Hematopoietic multipotent progenitor cell treated with erythropoietin and hydrocortisone succinate and interleukin-3 and kit ligand, for 6 days (in vitro differentiated cells): ENCODE results near the gene SH2D7.

ENCODE experiments used
- DNase-seq: peaks from one replicate; pipeline ENCODE4 v3.0.0-alpha.2; 2015

Gene SH2D7

DNA sequence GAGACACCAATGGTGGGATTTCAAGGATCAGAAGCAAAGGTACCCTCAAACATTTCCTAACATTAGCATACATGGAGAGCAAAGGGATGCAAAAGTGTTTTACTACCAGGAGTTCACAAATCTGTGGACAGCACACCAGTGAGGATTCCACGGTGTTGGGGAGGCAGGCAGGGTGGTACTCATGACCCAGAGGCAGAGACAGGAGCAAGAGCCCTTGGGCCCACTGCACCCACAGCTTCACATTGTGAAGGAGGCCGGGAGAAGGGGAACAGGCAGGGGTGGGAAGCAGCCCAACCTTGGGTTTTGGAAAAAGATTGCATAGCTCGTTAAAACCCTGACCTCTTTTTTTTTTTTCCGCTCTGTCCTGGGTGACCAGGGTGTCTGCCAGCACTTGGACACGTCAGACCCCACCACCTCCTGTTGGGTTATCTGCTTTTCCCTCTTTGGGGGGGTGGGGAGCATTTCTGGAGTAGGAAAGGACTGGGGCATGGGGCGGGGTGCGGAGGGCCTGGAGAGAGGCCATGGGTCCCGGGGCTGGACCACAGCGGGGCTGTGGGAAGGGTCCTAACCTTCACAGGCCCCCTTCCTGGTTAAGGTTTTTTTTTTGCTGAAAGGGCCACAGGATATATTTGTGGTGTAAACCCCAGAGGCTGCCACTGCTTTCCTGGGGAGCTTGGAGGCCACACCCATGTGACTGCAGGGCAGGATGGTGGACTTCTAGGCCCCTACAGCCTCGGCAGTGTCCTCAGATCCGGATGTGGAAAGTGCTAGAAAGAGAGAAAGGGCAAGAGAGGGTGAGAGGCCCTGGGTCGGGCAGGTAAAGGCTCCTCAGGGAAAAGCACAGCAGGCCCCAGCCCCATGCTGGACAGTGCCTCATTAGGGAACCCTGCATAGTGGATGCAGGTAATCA, 12.5 kb downstream of the SH2D7 start:
- no peak for DNase-seq

DNA sequence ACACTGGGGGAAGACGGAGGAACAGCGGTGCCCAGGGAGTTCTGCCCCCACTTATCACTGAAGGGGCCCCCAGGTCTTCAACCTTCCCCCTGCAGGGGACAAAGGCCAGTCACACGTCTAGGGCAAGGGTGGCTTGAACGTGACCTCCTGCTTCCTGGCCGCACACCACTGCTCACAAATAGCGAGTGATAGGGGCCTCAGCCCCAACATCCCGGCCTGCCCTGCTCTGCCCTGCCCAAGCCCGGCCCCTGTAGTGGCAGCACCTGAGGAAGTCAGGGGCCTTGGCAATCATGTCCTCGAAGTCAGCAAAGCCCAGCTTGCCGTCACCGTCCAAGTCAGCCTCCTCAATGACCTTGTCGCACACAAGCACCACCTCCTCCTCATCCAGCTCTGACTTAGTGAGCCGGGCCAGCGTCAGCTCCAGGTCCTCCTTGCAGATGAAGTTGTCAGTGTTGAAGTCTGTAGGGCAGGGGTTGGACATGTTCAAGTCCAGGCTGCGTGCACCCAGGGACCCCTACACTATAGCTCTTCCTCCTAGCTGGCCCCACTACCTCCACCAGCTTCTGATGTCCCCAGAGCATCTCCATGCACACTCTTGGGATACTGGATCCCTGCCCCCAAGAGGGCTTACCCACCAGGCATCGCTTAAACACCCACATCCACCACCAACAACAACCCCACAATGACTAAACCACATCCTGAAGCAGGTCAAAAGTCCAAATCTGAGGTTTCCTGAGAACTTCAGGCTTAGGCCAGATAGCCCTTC, 13.3 kb downstream of the SH2D7 start:
- DNase-seq: no peak

DNA sequence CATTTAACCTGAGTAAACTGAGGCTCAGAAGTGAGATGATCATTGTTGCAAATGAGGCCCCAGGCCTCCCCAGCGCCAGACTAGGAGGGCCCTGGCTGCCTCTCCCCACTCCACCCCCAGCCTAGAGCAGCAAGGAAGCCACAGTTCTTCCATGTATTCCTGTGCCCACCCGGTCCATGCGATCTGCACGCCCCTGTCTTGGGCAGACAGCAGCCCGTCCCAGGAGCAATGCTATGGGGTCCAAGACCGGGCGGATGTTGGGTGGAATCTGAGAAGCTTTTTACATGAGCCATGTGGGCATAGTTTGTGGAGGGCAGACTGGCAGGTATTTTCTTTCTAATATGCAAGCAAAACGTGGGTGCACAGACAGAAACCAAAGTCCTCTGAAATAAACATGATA, 15.1 kb downstream of the SH2D7 start:
- DNase-seq: no peak

DNA sequence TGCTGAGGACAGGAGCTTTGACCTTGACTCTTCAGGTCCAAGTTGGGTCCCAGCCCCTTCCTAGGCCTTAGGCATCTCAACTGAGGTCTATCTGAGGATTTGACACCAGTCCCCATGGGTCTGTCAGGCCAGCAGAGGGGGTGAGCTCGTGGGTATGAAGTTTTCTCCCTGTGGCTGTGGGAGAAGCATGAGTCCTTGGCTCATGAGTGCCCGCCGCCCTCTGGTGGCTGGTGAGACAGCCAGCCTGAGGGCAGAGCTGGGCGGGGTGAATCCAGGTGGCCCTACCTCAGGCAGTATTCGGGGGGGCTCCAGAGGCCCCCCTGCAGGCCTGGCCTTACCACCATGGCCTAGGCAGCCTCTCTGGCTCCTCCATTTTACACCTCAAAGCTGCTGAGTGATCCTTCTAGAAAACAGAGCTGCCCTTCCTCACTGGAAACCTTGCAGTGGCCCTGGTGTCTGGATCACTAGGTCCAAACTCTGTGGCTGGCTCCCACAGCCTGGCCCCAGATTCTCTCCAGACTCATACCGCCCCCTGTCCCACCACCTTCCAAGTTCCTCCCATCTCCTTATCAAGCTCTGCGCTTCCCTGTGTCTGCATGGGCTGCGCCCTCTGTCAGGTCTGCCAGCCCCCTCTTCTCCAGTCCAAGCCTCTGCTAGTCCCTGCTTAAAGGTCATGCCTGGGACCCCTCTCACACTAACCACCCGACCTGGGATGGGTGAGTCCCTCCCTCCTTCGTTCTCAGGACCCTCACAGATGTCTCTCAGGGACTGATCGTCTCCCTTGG, 16.1 kb downstream of the SH2D7 start:
- DNase-seq: peak; percentile 95

DNA sequence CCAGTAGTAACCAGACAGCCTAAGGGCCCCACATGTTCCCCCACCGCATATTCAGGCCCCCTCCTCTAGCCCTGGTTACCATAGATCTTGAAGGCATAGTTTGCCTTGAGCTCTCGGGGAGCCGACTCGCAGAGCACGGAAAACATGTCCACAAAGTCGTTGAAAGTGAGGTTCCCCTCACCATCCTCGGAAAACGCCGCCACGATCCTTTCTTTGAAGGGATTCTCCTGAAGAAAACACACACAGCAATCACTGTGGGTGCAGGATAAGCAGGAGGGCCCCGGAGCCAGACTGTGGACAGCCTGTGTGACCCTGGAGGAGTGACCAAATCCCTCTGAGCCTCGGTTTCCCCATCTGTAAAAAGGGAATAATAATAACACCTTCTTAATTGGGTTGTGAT, 16.8 kb downstream of the SH2D7 start:
- DNase-seq: no peak

DNA sequence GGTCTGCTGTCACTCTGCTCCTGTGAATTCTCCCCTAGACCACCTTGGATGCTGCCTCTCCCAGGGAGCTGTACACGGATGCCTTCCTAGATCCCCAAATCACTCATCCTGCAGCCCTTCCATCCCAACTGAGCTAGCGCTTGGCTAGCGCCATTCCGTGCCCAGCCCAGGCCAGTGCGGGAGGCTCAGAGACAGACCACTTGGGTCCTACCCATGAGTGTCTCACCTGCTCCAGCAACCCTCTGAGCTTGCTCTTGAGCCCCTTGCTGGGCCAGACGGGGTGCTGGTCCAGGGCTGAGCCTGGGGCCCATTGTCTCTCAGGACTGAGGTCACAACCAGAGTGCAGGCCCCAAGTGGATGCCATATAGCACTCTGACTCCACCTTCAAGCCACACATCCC, 17.7 kb downstream of the SH2D7 start:
- DNase-seq: no peak

DNA sequence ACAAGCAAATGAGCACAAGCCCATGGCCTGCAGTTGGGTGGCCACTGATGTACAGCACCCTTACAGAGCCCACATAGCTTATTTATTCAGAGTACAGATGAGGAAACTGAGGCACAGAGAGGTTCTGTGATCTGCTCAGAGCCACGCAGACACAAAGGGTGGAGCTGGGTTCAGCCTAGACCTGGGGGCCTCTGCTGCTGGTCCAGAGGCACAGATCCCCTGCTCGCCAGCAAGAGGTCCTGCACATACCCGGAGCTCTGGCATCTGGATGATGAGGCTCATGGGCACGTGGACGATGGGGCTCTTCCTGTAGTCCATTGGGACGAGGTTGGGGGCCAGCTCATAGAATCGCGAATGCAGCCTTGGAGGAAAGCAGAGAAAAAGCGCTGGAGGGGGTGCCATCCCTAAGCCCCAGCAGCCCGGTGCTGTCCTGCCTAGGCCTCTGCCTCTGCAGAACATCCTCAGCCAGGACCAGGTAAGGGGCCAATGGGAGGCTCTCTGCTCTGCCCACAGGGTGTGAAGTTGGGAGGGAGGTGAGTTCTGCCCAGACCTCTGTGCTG, 18.6 kb downstream of the SH2D7 start:
- DNase-seq: no peak

DNA sequence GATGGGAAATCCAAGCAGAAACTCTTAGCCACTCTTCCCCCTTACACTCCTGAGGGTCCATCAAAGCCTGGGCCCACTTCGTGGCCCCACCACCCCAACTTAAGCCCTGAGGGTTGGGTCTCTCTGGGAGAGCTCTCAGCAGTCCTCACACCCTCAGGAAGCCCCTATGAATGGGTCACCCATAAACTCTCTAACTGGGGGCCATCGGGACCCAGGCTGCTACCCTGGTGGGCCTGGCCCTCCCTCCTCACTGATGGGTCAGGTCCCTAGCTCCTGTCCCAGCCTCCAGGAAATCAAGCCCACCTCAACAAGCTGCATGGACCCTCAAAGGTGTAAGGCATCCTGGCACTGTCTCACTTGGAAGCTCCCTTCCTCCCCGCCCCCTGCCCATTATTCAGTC, 19.4 kb downstream of the SH2D7 start:
- no peak for DNase-seq

DNA sequence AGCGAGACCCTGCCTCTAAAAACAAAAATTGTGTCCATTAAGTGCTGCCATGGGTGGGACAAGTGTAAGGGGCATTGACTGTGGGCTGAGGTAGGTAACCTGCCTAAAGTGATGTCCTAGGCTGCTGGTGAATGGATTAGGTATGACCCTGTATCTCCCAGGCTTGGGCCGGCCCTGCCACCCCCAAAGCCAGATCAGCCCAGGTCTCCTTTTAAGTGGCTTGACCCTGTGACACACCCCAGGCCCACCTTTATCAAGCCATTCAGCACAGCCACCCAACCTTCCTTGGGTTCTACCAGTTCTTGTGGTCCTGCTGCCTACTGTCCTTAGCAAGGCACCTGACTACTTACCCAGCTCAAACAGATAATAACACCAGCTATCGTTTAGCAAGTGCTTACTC, 20.2 kb downstream of the SH2D7 start:
- no peak for DNase-seq

DNA sequence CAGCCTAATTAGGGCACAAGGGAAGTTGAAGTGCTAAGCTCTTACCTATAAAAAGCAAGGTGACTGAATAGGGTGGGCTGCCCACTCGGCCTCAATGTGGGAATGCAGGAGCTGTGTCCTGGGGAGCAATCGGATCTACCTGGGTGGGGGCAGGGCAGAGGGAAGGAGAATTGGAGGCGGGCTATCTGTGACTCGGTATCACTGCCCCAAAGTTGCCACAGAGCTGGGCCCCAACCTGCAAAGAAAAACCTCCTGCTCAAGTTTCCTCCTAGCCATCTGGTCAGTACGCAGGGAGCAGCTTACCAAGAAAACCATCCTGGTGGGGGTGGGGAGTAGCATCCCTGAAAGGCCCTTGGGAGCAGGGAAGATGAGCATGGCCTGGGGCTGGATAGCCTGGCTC, 28.2 kb downstream of the SH2D7 start:
- no peak for DNase-seq

DNA sequence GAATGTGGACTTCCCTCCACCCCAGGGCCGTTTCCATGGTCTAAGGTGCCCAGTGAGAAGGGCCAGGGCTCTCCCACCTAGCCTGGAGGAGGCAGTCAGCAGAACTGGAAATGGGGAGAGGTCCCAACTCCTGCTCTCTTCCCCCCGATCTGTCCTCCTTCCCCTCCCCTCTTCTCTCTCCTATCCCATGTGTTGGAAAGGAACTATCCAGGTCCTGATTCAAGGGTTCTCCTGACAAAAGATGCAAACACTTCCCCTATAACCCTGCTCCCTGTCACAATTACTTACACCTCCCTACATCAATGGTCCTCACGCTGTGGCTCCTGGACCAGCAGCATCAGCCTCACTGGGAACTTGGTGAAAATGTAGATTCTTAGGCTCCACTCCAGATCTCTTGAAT, 32.9 kb downstream of the SH2D7 start:
- no peak for DNase-seq

DNA sequence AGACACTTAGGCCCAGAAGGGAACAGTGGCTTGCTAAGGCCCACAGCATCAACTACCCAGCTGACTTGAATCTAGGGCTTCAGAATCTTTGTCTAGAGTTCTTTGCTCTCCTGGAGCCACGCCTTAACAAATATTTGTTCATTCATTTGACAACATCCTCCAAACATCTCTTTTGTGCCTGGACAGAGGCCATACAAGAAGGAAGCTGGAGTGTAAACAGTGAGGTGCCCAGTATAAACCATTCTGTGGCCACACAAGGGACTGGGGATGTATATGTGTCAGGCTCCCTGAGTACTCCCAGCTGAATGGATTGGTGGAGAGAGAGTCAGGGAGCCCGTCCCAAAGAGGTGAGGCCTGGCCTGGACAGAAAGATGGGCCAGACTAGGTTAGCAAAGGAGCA, 35.5 kb downstream of the SH2D7 start:
- no peak for DNase-seq

DNA sequence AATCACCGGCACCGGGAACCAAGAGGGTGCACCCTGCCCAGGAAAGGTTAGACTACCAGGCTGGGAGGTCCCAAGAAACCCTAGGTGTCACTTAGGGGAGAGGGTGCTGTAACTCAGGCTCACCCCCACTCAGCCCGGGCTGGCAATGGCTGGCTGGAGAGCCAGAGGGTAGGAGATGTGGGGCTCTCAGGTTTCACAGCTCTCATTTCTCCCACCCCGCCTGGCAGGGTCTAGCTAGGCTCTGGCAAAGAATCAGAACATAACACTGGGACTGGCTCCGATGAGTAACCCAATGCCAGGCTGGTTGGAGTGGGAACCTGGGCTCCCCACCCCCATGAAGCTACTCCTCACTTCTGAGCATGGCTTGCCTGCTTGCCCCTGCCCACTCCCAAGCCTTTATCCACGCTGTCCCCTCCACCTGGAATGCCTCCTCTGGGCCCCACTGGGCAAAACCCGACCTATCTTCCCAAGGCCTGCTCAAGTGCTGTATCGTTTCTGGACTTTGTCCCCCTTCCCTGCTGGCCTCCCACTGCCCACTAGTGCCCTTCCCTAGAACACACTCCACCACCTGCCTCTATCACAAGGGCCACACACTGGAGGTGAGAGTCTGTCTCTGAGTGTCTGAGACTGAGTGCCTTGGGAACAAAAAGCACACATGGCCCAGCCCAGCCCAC, 36.9 kb downstream of the SH2D7 start:
- DNase-seq: no peak

DNA sequence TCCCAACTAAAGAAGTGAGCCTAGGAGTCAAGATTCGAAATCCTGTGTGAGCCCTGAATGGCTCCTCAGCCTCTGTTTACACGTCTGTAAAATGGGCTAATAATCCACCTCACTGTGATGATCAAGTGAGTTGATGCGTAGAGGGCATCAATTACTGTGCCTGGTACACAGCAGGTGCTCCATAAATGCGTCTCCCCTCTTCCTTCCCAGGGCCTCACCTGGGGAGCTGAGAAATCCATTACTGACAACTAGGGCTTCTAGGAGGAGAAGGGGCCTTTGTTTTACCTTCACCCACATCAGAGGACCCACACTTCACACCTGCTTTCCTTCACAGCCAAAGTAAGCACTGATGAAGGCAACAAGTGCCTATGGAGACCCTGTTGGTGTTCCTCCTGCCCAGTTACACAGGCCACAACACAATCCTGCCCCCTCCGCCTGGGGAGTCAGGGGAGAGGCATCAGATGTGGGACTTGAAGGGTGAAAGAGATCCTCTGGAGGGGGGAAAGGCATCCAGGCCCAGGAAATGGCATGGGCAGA, 37.5 kb downstream of the SH2D7 start:
- no peak for DNase-seq

DNA sequence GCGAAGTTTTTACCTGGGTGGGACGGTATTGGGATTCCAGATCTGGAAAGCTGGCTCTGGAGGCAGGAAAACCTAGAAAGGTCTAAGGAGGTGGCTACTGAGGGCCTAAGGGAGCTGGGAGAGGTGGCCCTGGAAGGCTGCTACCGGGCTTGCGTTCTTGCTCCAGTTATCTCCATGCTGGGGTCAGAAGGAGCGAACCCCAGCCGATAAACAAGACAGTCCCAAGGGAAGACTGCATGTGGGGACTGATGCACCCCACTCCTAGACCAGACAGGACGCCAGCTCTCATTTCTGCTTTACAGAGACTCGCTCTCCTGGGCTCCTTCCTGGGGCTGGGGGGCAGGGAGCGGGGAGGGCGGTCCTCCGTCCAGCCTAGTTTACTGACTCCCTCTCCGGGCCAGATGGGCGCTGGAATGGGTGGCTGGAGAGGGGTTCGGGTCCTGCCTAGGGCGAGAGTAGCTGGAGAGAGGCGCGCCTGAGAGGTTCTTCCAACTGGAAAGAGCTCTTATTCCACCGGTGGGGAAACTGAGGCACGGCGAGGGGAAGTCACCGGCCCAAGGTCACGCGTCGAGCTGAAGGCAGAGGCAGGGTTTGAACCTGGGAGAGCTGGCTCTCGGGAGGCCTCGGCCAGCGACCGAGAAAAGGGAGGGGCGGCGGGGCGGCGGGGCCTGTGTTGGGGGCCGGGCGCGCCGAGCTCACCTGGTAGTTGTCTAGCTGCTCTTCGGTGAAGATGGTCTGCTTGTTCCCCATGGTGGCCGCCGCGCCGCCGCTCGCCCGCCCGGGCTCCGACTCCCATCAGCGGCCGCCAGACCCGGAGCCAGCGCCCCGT, 38.3 kb downstream of the SH2D7 start:
- peak; percentile 34 for DNase-seq

DNA sequence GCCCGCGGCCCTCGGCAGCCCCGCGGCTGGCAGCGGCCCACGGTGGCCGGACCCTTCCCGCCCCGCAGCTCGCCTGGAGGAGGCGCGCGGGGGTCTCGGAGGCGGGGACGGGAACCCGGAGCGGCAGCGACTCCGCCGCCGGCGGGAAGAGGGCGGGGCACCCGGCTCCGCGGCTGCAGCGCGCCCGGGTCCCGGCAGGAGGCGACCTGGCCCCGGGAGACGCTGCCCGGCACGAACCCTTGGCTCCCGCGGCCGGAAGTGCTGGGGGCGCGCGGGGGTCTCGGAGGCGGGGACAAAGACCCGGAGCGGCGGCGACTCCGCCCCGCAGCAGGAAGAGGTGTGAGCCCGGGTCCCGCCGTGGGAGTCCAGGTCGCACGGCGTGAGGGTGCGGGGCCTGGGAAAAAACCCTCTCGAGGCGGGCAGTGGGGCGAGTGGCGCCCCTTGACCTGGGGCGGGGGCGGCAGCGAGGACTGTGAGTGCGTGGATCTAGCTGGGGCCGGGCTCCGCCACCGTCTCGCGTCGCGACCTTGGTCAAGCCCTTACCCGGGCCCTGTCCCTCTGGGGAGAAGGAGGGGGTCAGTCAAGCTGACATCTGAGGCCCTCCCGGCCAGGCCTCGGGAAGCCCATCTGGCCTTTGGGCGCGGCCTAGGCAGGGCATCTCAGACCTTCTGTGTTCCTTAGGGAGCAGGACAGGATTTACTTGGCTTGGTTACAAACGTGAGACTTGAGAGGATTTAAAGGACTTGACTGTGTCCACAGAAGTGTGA, 39.1 kb downstream of the SH2D7 start, which contains the start of gene CIB2:
Gene CIB2, minus strand, starts transcription at position 151 of the 767 bp plus-strand sequence. CDS start 230 bp downstream, outside the sequence.
- peak; percentile 77 for DNase-seq

DNA sequence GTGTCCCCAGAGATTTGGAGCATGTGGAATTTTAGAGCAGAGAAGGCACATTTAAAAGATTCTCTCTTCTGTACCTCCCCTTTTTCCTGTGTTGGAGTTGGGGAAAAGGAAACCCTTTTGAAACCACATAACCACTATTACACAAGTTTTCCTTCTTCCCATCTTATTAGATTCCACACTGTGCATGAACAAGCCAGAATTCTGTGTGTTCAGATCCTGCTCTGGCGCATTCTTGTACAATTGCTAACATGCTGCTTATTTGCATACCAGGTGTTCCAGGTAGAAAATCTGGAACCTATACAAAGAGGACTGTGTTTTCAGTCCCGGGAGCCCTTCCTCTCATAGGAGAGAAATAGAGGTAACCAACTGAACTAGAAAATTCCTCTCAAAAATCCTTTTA, 41.4 kb downstream of the SH2D7 start:
- DNase-seq: no peak

DNA sequence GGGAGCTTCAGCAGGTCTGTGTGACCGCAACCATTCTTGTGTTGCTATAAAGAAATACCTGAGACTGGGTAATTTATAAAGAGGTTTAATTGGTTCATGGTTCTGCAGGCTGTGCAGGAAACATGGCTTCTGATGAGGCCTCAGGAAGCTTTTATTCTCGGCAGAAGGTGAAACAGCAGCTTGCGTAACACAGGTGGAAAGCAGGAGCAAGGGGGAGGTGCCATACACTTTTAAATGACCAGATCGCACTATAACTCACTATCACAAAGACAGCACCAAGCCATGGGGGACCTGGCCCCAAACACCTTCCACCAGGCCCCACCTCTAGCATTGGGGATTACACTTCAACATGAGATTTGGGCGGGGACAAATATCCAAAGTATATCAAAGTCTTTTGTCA, 47.2 kb downstream of the SH2D7 start:
- DNase-seq: no peak

DNA sequence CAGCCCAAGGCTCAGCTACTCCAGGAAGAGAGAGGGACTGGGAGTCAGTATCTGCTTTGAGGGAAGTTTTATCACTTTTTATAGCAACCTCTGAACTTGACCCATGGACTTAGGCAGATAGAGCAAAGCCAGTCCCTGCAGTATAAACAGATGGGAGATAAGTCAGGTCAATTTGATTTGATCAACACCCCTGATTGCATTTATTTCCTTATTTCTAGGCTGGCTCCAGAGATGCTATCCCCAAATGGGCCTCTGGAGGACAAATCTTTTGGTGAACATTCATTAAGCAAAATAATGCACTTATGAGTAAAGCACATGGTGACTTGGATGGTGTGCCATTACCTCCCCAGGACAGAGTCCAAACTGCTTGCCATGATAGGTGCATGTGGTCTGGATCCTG, 47.9 kb downstream of the SH2D7 start:
- no peak for DNase-seq

DNA sequence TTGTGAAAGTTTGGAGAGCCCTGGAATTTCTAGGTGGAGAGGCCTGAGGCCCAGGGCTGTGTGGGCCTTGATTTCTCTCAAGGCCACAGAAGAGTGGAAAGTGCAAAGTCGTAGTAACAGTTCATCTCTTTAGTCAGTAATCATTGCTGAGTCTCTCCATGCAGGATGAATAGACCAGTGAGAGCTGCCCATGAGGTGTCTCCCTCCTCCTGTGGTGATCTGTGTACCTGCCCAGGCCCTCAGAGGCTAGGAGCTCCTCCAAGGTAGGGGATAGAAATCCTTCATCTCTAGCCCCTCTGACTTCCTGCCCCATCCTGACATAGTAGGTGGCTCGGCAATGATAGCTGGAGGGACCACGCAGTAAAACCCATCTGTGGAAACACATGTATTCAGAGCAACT, 50.0 kb downstream of the SH2D7 start:
- no peak for DNase-seq
